ENCODE data around the gene CHST11. TPM values are rescaled to one million over a fixed set of nuclear protein-coding genes. Genes with fewer than 3 reads are reported as not detected.
A peak's percentile ranks its signal among the peaks of the same experiment; 100 is the strongest.

The CHST11 gene
- total and polyA plus RNA-seq, 2 of the 4 experiments (the other 2 are of a cell fraction) = 1.4 to 2.7 TPM

DNA sequence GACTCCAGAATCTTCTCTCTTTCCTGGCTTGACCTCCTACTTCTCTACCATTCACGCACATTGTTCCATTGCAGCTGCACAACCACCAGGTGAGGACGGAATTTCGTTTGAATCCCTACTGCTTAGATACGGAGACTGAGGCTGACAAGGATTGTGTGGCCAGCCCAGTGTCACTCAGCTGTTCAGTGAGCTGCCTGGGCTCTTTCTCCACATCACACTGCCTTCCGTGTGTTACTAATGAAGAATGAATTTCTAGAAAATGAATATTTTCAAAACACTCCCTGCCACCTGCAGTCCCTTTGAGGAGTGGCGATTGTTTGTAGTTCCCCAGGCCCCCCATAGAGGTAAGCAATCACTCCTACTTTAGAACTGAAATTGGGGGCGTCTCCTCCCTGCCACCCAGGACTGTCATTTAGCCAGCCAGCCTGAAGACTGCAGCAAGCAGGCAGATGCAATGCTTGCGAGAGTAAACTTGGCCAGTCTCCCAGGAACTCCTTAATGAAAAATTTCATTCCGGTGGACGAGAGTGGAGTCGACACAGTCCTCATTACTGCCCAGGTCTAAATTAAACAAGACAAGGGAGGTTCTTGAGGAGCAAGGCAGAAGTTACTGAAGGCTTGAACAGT is 261.7 kb downstream of the CHST11 start:
- no peak overlapping the region for H2BK20ac ChIP-seq (ENCODE audit: low read depth, low read length)
- POLR2A ChIA-PET (ENCODE audit: unreplicated experiment) = no interaction called here
- H3K56ac ChIP-seq (ENCODE audit: extremely low read depth, insufficient read depth, low read length) = no peak overlapping the region
- TF ChIP-seq MAFK (IDR thresholded peaks at IDR 0.05; ENCODE audit: low read depth, low read length) (no peak), BHLHE40 (IDR thresholded peaks at IDR 0.05; ENCODE audit: low read depth, low read length) (no peak)
- intact Hi-C loops (cut with micrococcal nuclease) = no loop called here
- in situ Hi-C loops (cut with MboI; ENCODE audit: low sequenced_read_pairs) = no loop called here
- no peaks in the 10 kb centered on the region for H4K20me1 ChIP-seq (ENCODE audit: insufficient read depth, low read length)
- dilution Hi-C loops (cut with HindIII; ENCODE audit: low sequenced_read_pairs, unreplicated experiment) = no loop called here
- no peak overlapping the region for H3K14ac ChIP-seq (replicated peaks; ENCODE audit: low read depth, low read length)
- H3K23ac ChIP-seq (ENCODE audit: low read depth, low read length) = no peak overlapping the region
- H3K4me1 ChIP-seq (ENCODE audit: control insufficient read depth, insufficient read depth, low read length) = peaks cover 3% of the 10 kb centered on the region; the same call in 1 of the 2 replicates
- CTCF ChIA-PET = no interaction called here
- H3K9me3 ChIP-seq (ENCODE audit: control insufficient read depth, insufficient read depth, low read length) = no peaks in the 10 kb centered on the region
- H3K4me2 ChIP-seq (ENCODE audit: low read depth, low read length) = no peak overlapping the region
- peak overlapping the region; percentile 39 for H2AK5ac ChIP-seq (ENCODE audit: low read depth, low read length)
- peaks cover 4% of the 10 kb centered on the region; the same call in 1 of the 2 replicates for H3K9me1 ChIP-seq (ENCODE audit: insufficient read depth, low read length)
- no peak overlapping the region for H2AFZ ChIP-seq (replicated peaks; ENCODE audit: low read length, poor library complexity)
- no peak overlapping the region for H4K8ac ChIP-seq (ENCODE audit: low read depth in 2 of 2, low read length in 2 of 2)
- no peak overlapping the region for H3K9ac ChIP-seq (ENCODE audit: low read depth, low read length)
- no peak overlapping the region for H4K91ac ChIP-seq (ENCODE audit: insufficient read depth, low read depth, low read length)
- peak; percentile 34 for DNase-seq
- H3K27me3 ChIP-seq (ENCODE audit: control insufficient read depth, insufficient read depth, low read length) = peaks cover 13% of the 10 kb centered on the region
- H3K18ac ChIP-seq (ENCODE audit: low read depth, low read length) = no peak overlapping the region
- no peaks in the 10 kb centered on the region for H3K79me1 ChIP-seq (ENCODE audit: low read depth in 1 of 2, low read length in 2 of 2)
- no peak overlapping the region for H2AK9ac ChIP-seq (replicated peaks; ENCODE audit: low read depth, low read length, poor library complexity)
- H3K4ac ChIP-seq (ENCODE audit: low read depth, low read length) = no peak overlapping the region
- no peak overlapping the region for H2BK120ac ChIP-seq (ENCODE audit: low read depth, low read length)
- no peak overlapping the region for H2BK5ac ChIP-seq (ENCODE audit: low read depth, low read length, poor library complexity, severe bottlenecking)
- peak; percentile 41 for ATAC-seq (ENCODE audit: low read depth)
- no peaks in the 10 kb centered on the region for H3K36me3 ChIP-seq (ENCODE audit: control insufficient read depth, insufficient read depth, low read length)
- H4K5ac ChIP-seq (ENCODE audit: low read depth, low read length) = no peak overlapping the region
- H3K4me3 ChIP-seq (ENCODE audit: insufficient read depth, low read depth, low read length) = no peak overlapping the region
- WGBS, 2 experiments (ENCODE audit: extremely low coverage in 2 of 2, insufficient read length in 1 of 2) = 30% methylated on average over 2 of the region's 11 CpGs; no CpG with 5 or more reads in 1 of the 2 experiments
- H3K27ac ChIP-seq (ENCODE audit: insufficient read depth, low read length) = no peak overlapping the region
- BruUV-seq (replicated peaks) = no TSS peak
- H2BK15ac ChIP-seq (ENCODE audit: low read depth, low read length) = no peak overlapping the region
